Measurements from ENCODE around the gene C1orf94. TPM values are rescaled to one million over a fixed set of nuclear protein-coding genes. Genes with fewer than 3 reads are reported as not detected.

Gene C1orf94
- total RNA-seq, 1 donor from 2014 or later = 0.37 TPM

DNA sequence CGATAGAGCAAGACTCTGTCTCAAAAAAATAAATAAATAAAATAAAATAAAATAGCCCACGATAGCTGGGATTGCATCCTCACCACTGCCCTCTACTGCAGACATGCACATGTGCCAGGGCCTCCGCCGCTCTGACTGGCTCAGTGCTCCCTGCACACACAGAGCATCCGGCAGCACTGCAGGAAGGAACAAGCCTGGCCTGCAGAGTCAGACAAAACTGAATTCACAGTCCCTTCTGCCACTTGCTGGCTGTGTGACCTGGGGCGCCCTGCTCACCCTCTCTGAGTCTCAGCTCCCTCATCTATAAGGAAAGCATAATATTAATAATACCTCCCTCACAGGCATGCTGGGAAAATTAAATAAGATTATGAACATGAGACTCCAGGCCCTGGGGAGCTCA lies 47.1 kb upstream of the C1orf94 start:
- no peaks in the 10 kb centered on the region for H4K20me1 ChIP-seq (ENCODE audit: low read depth)
- H2AFZ ChIP-seq (replicated peaks) = no peak overlapping the region
- H3K9ac ChIP-seq = no peak overlapping the region
- H3K4me2 ChIP-seq = no peak overlapping the region
- no peaks in the 10 kb centered on the region for H3K9me3 Mint-ChIP-seq
- H3K79me2 ChIP-seq (ENCODE audit: low read depth) = no peaks in the 10 kb centered on the region
- H3F3A ChIP-seq (ENCODE audit: low read depth) = no peaks in the 10 kb centered on the region
- H3K4me1 Mint-ChIP-seq = no peaks in the 10 kb centered on the region
- no peak for TF ChIP-seq EZH2phosphoT487 (IDR thresholded peaks at IDR 0.05)
- TF ChIP-seq, protein P1, sequence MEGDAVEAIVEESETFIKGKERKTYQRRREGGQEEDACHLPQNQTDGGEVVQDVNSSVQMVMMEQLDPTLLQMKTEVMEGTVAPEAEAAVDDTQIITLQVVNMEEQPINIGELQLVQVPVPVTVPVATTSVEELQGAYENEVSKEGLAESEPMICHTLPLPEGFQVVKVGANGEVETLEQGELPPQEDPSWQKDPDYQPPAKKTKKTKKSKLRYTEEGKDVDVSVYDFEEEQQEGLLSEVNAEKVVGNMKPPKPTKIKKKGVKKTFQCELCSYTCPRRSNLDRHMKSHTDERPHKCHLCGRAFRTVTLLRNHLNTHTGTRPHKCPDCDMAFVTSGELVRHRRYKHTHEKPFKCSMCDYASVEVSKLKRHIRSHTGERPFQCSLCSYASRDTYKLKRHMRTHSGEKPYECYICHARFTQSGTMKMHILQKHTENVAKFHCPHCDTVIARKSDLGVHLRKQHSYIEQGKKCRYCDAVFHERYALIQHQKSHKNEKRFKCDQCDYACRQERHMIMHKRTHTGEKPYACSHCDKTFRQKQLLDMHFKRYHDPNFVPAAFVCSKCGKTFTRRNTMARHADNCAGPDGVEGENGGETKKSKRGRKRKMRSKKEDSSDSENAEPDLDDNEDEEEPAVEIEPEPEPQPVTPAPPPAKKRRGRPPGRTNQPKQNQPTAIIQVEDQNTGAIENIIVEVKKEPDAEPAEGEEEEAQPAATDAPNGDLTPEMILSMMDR (IDR thresholded peaks at IDR 0.05) = no peak
- no peak for TF ChIP-seq EZH2 (IDR thresholded peaks at IDR 0.05)
- H3K4me3 Mint-ChIP-seq = no peak overlapping the region
- no peak overlapping the region for H3K4me3 ChIP-seq
- H3K9me3 ChIP-seq (ENCODE audit: low read depth) = no peaks in the 10 kb centered on the region
- no peaks in the 10 kb centered on the region for H3K4me1 ChIP-seq
- H3K27ac Mint-ChIP-seq = no peak overlapping the region
- H3K36me3 Mint-ChIP-seq = no peaks in the 10 kb centered on the region
- no peaks in the 10 kb centered on the region for H3K36me3 ChIP-seq
- no peak overlapping the region for H3K27ac ChIP-seq
- no peaks in the 10 kb centered on the region for H3K27me3 ChIP-seq
- no peak for DNase-seq (ENCODE audit: low spot score)
- peaks cover 6% of the 10 kb centered on the region for H3K27me3 Mint-ChIP-seq (ENCODE audit: insufficient read depth, low read depth)

DNA sequence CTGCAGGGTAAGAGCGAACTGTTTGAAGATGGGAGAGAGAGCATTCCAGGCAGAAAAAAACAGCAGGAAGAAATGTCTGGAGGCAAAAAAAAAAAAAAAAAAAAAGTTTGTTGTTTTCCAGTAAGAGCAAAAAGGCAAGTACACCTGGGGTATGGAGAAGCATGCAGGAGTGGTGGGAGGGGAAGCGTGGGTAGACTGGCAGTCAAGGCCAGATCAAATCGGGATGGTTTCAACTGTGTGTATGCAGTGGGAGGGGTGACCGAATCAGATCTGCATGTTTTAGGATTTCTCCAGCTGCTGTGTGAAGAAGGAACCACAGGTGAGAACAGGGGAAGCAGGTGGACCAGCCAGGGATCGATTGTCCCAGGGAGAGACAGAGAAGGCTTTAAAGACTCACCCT lies 46.4 kb upstream of the C1orf94 start:
- H3F3A ChIP-seq (ENCODE audit: low read depth) = no peaks in the 10 kb centered on the region
- Mint-ChIP-seq H3K4me3 (no peak overlapping the region), H3K36me3 (no peaks in the 10 kb centered on the region), H3K9me3 (no peaks in the 10 kb centered on the region), H3K4me1 (no peaks in the 10 kb centered on the region), H3K27me3 (ENCODE audit: insufficient read depth, low read depth) (peaks cover 6% of the 10 kb centered on the region), H3K27ac (no peak overlapping the region)
- TF ChIP-seq, protein P1 (IDR thresholded peaks at IDR 0.05) = no peak
- no peak overlapping the region for H3K4me3 ChIP-seq
- H3K4me1 ChIP-seq = no peaks in the 10 kb centered on the region
- H3K9ac ChIP-seq = no peak overlapping the region
- no peaks in the 10 kb centered on the region for H4K20me1 ChIP-seq (ENCODE audit: low read depth)
- DNase-seq (ENCODE audit: low spot score) = no peak
- no peaks in the 10 kb centered on the region for H3K9me3 ChIP-seq (ENCODE audit: low read depth)
- H3K27ac ChIP-seq = no peak overlapping the region
- H3K36me3 ChIP-seq = no peaks in the 10 kb centered on the region
- H2AFZ ChIP-seq (replicated peaks) = no peak overlapping the region
- no peaks in the 10 kb centered on the region for H3K27me3 ChIP-seq
- H3K79me2 ChIP-seq (ENCODE audit: low read depth) = no peaks in the 10 kb centered on the region
- H3K4me2 ChIP-seq = no peak overlapping the region

GRCh38 chr1:34131396-34132160 lies 45.1 kb upstream of the C1orf94 start:
- H3K9ac ChIP-seq = no peak overlapping the region
- H3K9me3 ChIP-seq (ENCODE audit: low read depth) = no peaks in the 10 kb centered on the region
- H2AFZ ChIP-seq (replicated peaks) = no peak overlapping the region
- no peak overlapping the region for H3K4me3 ChIP-seq
- DNase-seq (ENCODE audit: low spot score) = no peak
- Mint-ChIP-seq H3K27ac (peak overlapping the region; percentile 39), H3K4me3 (no peak overlapping the region), H3K36me3 (no peaks in the 10 kb centered on the region), H3K27me3 (ENCODE audit: insufficient read depth, low read depth) (peaks cover 6% of the 10 kb centered on the region), H3K4me1 (no peaks in the 10 kb centered on the region), H3K9me3 (no peaks in the 10 kb centered on the region)
- no peak overlapping the region for H3K4me2 ChIP-seq
- H3K27me3 ChIP-seq = no peaks in the 10 kb centered on the region
- TF ChIP-seq EZH2phosphoT487 (IDR thresholded peaks at IDR 0.05) (no peak), EZH2 (IDR thresholded peaks at IDR 0.05) (no peak)
- H3K4me1 ChIP-seq = no peaks in the 10 kb centered on the region
- no peaks in the 10 kb centered on the region for H3F3A ChIP-seq (ENCODE audit: low read depth)
- no peaks in the 10 kb centered on the region for H3K36me3 ChIP-seq
- no peaks in the 10 kb centered on the region for H3K79me2 ChIP-seq (ENCODE audit: low read depth)
- H3K27ac ChIP-seq = no peak overlapping the region
- H4K20me1 ChIP-seq (ENCODE audit: low read depth) = no peaks in the 10 kb centered on the region

DNA sequence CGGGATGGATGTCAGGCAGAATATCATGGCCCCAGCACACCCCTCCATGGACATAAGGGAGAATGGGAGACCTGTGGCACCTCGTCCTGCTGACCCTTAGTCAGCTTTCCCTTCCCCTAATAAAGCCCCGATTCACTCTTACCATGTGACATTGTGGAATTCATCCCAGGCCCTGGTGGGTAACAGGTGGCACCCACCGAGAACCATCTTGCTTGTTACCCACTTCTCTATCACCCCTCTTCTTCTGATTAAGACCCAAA lies 44.6 kb upstream of the C1orf94 start:
- Histone ChIP-seq H2AFZ (replicated peaks) (no peak overlapping the region), H3K4me2 (no peak overlapping the region), H3K4me1 (no peaks in the 10 kb centered on the region), H3K79me2 (ENCODE audit: low read depth) (no peaks in the 10 kb centered on the region), H3K9me3 (ENCODE audit: low read depth) (no peaks in the 10 kb centered on the region), H3K4me3 (no peak overlapping the region), H3K27me3 (no peaks in the 10 kb centered on the region), H3K27ac (no peak overlapping the region), H3K9ac (no peak overlapping the region), H3F3A (ENCODE audit: low read depth) (no peaks in the 10 kb centered on the region), H3K36me3 (no peaks in the 10 kb centered on the region), H4K20me1 (ENCODE audit: low read depth) (no peaks in the 10 kb centered on the region)
- Mint-ChIP-seq H3K36me3 (no peaks in the 10 kb centered on the region), H3K27me3 (ENCODE audit: insufficient read depth, low read depth) (peaks cover 6% of the 10 kb centered on the region), H3K4me1 (no peaks in the 10 kb centered on the region), H3K9me3 (no peaks in the 10 kb centered on the region), H3K4me3 (no peak overlapping the region), H3K27ac (peak overlapping the region; percentile 39)
- TF ChIP-seq, protein P1 (IDR thresholded peaks at IDR 0.05) = no peak
- TF ChIP-seq EZH2 (IDR thresholded peaks at IDR 0.05) = no peak
- no peak for TF ChIP-seq EZH2phosphoT487 (IDR thresholded peaks at IDR 0.05)
- no peak for DNase-seq (ENCODE audit: low spot score)
